SW 1271 (cell line): Measurements from ENCODE around the gene HES4.
"Not testable (repeated sequence)": the region's sequence is repeated elsewhere in the genome, so short reads cannot be mapped to it uniquely, and the experiment has no call there.

ENCODE experiments used
- DNase-seq, 2 experiments: peaks; one replicate each; lab custom pipeline; 2025; lab: John Stamatoyannopoulos, UW

Gene HES4

GRCh38 chr1:978835-979743 lies 20.8 kb downstream of the HES4 start:
- DNase-seq = no peak

DNA sequence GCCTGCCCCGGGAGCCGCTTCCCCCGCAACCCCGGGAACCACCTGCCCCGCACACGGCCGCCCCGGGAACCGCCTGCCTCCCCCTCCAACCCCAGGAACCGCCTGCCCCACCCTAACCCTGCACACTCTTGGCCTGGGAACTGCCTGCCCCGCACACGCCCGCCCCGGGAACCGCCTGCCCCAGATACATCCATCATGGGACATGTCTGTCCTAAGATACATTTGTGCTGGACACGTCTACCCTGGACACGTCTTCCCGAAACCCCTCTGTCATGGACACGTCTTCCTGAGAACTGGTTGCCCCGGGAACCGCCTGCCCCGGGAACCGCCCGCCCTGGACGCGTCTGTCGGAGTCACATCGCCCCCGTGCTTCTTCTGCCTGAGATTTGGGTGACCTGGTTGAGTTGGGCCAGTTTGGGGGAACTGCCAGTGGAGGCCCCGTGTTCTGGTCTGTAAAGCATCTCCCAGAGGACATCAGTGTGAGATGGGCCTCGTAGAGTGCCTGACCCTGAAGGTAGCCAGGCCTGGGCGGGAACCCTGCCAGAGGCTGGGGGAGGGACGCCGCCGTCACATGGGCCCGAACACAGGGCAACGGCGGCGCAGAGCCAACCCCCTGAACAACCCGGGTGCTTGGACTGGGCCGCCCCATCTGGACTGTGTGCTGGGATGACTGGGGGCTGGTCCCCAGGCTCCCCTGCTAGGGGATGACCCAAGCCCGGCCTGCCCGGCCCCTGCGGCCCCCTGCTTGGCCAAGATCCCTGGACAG lies 21.6 kb downstream of the HES4 start:
- peak in 1 of 2 experiments; percentile 10 for DNase-seq

- DNase-seq = not testable (repeated sequence)
Measured at GRCh38 chr1:976791-977190, 23.1 kb downstream of the HES4 start.

- peak; percentile 35 to 62 for DNase-seq
Measured at GRCh38 chr1:975896-976683, 23.8 kb downstream of the HES4 start.

GRCh38 chr1:975365-975764 lies 24.5 kb downstream of the HES4 start:
- no peak for DNase-seq

DNA sequence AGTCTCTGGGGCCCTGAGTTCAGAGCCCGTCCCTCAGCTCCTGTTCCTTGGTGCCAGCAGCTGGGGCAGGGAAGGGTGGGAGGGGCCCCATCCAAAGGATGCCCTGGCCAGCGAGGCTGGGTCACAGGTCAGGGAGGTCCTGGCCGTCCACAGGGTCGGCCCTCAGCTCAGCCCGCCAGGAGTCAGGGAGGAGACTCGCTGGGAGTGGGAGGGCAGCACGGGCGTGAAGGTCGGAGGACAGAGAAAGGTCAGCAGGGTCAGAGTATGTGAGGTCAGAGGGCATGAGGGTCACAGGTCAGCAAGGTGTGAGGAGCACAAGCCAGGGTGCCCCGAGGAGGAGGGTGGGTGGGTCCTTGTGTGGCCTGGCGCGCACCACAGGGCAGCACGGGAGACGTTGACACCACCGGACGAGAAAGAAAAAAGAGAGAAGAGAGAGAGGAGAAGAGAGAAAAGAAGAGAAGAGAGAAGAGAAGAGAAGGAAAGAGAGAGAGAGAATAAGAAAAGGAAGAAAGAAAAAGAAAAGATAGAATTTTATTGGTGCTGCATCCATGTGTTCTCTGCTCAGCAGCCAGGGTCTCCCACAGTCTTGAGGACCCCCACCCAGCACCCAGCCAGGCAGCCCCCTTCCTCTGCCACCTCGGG lies 25.1 kb downstream of the HES4 start:
- no peak for DNase-seq

- no peak for DNase-seq
Measured at GRCh38 chr1:974293-974640, 25.6 kb downstream of the HES4 start.

DNA sequence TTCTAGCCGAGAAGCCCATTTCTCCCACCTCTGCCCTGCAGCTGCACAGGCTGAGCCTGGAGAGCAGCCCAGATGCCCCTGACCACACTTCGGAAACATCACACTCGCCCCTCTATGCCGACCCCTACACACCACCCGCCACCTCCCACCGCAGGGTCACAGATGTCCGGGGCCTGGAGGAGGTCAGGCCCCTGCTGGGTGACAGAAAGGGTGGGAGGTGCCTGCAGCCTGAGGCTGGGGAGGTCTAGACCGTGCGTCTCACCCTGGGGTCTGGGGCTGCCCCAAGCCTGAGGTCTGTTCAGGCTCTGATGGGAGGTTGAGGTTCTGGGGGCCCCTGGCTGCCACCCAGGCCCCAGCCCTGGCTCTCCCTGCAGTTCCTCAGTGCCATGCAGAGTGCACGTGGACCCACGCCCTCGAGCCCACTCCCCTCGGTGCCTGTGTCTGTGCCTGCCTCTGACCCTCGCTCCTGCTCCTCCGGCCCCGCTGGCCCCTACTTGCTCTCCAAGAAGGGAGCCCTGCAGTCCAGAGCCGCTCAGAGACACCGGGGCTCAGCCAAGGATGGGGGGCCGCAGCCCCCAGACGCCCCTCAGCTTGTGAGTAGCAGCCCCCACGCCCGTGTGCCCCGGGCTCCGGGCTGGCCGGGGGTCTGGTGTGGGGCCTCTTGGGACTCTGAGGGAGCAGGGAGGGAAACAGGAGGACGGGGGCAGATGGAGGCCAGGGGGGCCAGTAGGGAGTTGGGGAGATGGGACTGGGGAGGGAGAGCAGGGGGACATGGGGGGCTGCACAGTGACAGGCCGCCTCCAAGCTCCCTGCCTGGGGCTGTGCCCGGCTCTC lies 26.2 kb downstream of the HES4 start:
- DNase-seq = no peak

DNA sequence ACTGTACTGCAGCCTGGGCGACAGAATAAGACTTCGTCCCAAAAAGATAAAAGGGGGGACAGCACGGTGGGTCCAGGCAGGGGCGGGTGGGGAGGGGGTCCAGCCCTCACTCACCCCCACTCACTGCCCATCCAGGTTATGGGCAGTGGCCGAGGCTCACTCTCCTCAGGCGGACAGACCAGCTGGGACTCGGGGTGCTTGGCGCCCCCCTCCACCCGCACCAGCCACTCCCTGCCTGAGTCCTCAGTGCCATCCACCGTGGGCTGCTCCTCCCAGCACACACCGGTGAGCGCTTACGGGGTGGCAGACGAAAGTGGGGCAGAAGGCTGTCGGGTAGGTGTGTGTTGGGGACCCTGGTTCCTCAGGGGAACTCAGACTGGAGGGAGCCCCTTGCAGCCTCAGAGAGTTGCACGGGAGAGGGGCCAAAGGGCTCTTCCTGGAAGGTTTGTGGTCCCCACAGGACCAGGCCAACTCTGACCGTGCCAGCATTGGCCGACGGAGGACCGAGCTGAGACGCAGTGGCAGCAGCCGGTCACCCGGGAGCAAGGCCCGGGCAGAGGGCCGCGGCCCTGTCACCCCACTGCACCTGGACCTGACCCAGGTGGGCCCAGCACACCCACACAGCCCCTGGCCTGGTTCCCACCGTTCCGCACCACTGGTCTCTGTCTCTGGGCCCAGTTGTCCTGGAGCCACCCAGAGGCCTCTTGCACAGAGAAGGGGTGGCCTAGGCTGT lies 27.0 kb downstream of the HES4 start:
- DNase-seq = no peak

GRCh38 chr1:971751-972506 lies 28.0 kb downstream of the HES4 start:
- no peak for DNase-seq

- DNase-seq = no peak
Measured at GRCh38 chr1:970973-971730, 28.7 kb downstream of the HES4 start.

GRCh38 chr1:970242-970972 lies 29.5 kb downstream of the HES4 start:
- DNase-seq = no peak

GRCh38 chr1:969260-969855 lies 30.5 kb downstream of the HES4 start:
- DNase-seq = no peak

- DNase-seq = no peak
Measured at GRCh38 chr1:967466-968343, 32.2 kb downstream of the HES4 start.

GRCh38 chr1:966704-967300 lies 33.1 kb downstream of the HES4 start:
- DNase-seq = peak in 1 of 2 experiments; percentile 52

GRCh38 chr1:966135-966703 lies 33.7 kb downstream of the HES4 start, which contains the start of gene PLEKHN1:
Gene PLEKHN1 (plus strand): TSS chr1:966482. CDS start chr1:966532, 50 bp downstream.
- DNase-seq = peak; percentile 46 to 67
